ENCODE data around the gene TBC1D22B. TPM values are rescaled to one million over a fixed set of nuclear protein-coding genes. Genes with fewer than 3 reads are reported as not detected.

The TBC1D22B gene
- total RNA-seq, 2 experiments from 2014 or later, result 15.4 TPM

DNA sequence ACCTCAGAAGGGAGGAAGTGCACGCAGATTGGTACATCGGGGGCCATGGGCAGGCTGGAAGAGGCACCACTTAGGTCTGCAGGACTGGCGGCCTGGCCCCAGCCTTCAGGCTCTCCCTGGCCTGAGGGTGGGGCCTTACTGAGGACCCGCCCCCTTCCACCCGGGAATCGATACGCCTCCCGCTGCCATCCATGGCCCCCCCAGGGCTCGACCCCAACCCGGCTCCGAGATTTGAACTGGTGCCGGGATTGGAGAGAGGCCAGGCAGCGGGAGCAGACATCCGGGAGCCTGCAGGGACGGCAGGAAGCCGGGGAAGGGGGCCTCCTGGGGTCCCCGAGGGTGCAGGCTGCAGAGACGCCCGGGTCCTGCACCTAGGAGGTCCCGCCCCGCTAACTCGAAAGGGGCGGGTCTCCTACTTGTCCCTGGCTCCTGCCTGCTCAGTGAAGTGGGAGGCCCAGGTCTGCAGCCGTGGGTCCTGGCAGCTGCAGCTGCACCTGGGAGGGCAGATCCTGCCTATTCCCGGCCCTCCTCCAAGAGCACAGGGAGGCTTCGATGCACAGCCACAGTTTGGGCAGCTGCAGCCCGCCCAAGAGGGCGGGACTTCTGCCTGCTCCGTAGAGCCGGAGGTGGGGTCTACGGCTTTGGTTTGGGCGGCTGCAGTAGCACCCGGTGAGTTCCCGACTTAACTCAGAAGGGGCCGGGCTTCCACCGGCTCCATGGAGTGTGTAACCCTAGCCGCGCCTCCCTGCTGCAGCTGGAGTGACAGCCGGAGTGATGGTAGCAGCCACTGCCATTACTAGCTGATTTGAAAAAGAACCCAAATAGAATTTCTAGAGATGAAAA is 35.2 kb upstream of the TBC1D22B start:
- Mint-ChIP-seq H3K36me3 (ENCODE audit: low read depth) (peaks cover 2% of the 10 kb centered on the region), H3K4me3 (peak overlapping the region; percentile 81), H3K9me3 (ENCODE audit: insufficient read depth) (no peaks in the 10 kb centered on the region), H3K27ac (peak overlapping the region; percentile 65), H3K27me3 (ENCODE audit: low read depth) (no peaks in the 10 kb centered on the region), H3K4me1 (ENCODE audit: low read depth) (peaks cover 38% of the 10 kb centered on the region)
- ChIA-PET POLR2A (interaction anchor here (0.7 to 1.6 kb wide), 4 partner anchors 14 to 199 kb away, joined by 3 read pairs; partner anchors contain the start of gene TMEM217), CTCF (interaction anchor here (1.0 to 5.7 kb wide), 6 partner anchors 11 to 202 kb away, joined by 3 to 73 read pairs (median 9); no protein-coding TSS in a partner anchor)
- DNase-seq, result peak; percentile 86
- peak; percentile 97 for ATAC-seq

DNA sequence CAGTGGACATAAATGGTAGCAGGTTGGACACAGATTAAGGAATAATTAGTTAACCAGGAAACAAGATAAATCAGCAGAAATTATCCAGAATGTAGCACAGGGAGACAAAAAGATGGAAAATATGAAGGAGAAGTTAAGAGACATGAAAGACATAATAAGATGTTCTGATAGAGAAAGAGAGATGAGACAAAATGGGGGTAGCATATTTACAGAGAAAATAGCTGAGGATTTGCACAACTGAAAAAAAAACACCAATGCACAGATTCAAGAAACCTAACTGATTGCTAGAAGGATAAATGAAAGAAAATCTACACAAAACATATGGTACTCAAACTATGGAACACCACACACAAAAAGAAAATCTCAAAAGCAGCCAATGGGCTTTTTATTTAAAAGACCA is 34.6 kb upstream of the TBC1D22B start:
- Mint-ChIP-seq H3K27me3 (ENCODE audit: low read depth) (no peaks in the 10 kb centered on the region), H3K9me3 (ENCODE audit: insufficient read depth) (no peaks in the 10 kb centered on the region), H3K36me3 (ENCODE audit: low read depth) (peaks cover 2% of the 10 kb centered on the region), H3K27ac (peak overlapping the region; percentile 65), H3K4me3 (peak overlapping the region; percentile 81), H3K4me1 (ENCODE audit: low read depth) (peaks cover 38% of the 10 kb centered on the region)
- ChIA-PET POLR2A (interaction anchor here (0.7 to 1.6 kb wide), 2 partner anchors 35 to 176 kb away, joined by 3 read pairs; partner anchors contain the start of gene TMEM217), CTCF (interaction anchor here (1.2 to 5.7 kb wide), 4 partner anchors 12 to 203 kb away, joined by 3 to 73 read pairs (median 30); no protein-coding TSS in a partner anchor)
- DNase-seq, result no peak
- ATAC-seq, result no peak

DNA sequence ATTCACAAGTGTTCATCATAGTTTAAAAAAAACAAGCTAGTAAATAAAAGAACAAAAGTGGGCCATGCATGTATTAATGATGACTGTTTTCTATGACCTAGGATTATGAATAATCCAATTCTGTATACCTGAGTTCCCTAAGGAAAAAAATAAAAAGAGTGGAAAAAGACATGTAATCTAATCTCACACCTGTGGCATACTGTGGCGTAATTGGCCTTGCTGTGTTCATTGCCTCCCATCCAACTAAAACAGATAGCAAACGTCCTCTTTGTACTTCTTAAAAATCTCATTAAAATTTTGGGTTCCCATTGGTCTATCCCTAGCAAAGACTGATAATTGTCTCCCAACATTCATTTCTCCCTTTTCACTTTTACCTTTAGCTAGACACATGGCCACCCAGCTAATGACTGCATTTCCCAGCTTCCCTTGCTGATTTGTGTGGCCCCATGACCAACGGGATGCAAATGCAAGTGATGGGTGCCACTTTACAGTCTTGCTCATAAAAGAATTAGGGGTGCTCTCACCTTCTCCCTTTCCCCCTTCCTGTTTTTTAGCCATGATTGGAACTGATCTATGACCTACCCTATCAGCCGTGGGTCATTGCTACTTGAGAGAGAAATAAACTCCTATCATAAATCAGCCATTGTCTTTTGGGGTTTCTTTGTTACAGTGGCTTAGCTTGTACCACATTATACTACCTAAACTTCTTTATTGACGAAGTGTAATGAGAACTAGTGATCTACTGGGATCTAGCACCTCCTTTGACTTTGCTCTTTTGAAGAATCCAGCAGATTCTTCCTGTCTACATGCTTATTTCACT is 32.0 kb upstream of the TBC1D22B start:
- no peak overlapping the region for H3K4me3 Mint-ChIP-seq
- POLR2A ChIA-PET, result interaction anchor here (1.7 kb wide), 1 partner anchor 32 kb away, joined by 4 read pairs; the partner anchor contains the start of genes TBC1D22B and TMEM217

DNA sequence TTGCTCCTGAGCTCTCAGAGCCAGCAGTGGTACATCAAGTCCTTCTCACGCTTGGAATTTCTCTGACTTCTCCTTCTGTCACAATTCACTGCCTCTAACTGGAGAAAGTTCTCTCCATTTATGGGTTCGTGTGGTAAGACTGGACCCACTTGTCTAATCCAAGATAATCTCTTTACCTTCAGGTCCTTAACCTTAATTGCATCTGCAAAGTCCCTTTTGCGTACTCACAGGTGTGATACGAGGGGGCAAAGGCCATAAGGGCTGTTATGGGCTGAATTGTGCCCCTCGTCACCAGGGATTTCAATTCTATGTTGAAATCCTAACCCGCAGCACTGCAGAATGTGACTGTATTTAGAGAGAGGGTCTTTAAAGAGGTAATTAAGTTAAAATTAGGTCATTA is 27.5 kb upstream of the TBC1D22B start:
- ChIA-PET CTCF (no interaction called here), POLR2A (no interaction called here)
- Mint-ChIP-seq H3K27me3 (ENCODE audit: low read depth) (no peaks in the 10 kb centered on the region), H3K27ac (no peak overlapping the region), H3K4me3 (no peak overlapping the region), H3K9me3 (ENCODE audit: insufficient read depth) (no peaks in the 10 kb centered on the region), H3K36me3 (ENCODE audit: low read depth) (no peaks in the 10 kb centered on the region), H3K4me1 (ENCODE audit: low read depth) (no peaks in the 10 kb centered on the region)
- ATAC-seq (no peak), DNase-seq (no peak)

More for the DNA sequence above, 32.0 kb upstream of the TBC1D22B start:
- no peak for ATAC-seq
- Mint-ChIP-seq H3K27ac (no peak overlapping the region), H3K4me1 (ENCODE audit: low read depth) (peaks cover 20% of the 10 kb centered on the region), H3K27me3 (ENCODE audit: low read depth) (no peaks in the 10 kb centered on the region), H3K9me3 (ENCODE audit: insufficient read depth) (no peaks in the 10 kb centered on the region), H3K36me3 (ENCODE audit: low read depth) (no peaks in the 10 kb centered on the region)
- CTCF ChIA-PET, result interaction anchor here (0.6 to 1.0 kb wide), 4 partner anchors 15 to 208 kb away, joined by 3 to 6 read pairs (median 5); no protein-coding TSS in a partner anchor
- DNase-seq, result no peak

DNA sequence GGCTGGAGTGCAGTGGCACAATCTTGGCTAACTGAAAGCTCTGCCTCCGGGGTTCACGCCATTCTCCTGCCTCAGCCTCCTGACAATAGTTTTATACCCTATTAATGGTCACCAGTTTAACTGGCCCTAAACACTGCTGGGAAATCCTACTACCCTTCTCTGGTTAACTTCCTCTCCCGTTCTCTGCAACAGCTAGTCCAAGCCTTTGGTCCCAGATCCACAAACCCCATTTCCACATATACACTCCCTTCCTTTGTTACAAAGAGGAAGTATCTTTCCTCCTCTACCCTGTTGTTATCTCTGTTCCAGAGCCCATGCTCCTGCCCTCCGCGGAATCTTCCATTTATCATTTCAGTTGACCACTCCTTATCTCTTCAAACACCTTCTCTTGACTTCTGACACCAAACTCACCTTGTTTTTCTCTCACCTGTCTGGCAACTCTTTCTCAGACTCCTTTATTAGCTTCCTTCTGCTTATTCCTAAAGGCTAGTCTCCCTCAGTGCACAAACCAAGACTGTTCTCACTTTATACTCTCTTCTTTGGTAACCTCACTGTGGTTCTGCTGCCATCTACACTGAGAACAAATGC is 25.0 kb upstream of the TBC1D22B start:
- ATAC-seq (no peak), DNase-seq (no peak)
- Mint-ChIP-seq H3K9me3 (ENCODE audit: insufficient read depth) (no peaks in the 10 kb centered on the region), H3K27me3 (ENCODE audit: low read depth) (no peaks in the 10 kb centered on the region), H3K4me1 (ENCODE audit: low read depth) (peaks cover 3% of the 10 kb centered on the region), H3K27ac (no peak overlapping the region), H3K36me3 (ENCODE audit: low read depth) (no peaks in the 10 kb centered on the region), H3K4me3 (no peak overlapping the region)
- ChIA-PET CTCF (interaction anchor here (1.8 kb wide), 1 partner anchor 213 kb away, joined by 4 read pairs; no protein-coding TSS in a partner anchor), POLR2A (no interaction called here)

DNA sequence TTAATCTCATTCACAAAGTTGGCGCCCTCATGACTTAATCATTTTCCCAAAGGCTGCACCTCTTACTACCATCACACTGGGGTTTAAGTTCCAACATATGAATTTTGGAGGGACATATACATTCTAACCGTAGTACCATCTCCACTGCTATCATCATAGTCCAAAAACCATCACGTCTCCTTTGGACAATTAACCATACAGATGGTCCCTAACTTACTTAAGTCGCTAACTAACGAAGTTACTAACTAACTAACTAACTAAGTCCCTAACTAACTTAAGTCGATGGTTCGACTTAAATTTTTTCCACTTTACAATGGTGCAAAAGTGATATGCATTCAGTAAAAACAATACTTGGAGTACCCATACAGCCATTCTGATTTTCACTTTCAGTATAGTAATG is 24.0 kb upstream of the TBC1D22B start:
- no peaks in the 10 kb centered on the region for H3K27me3 Mint-ChIP-seq (ENCODE audit: low read depth)
- H3K36me3 Mint-ChIP-seq (ENCODE audit: low read depth), result no peaks in the 10 kb centered on the region
- H3K4me3 Mint-ChIP-seq, result no peak overlapping the region
- POLR2A ChIA-PET, result no interaction called here
- ATAC-seq, result no peak
- no peaks in the 10 kb centered on the region for H3K9me3 Mint-ChIP-seq (ENCODE audit: insufficient read depth)
- H3K27ac Mint-ChIP-seq, result no peak overlapping the region
- H3K4me1 Mint-ChIP-seq (ENCODE audit: low read depth), result peaks cover 8% of the 10 kb centered on the region
- CTCF ChIA-PET, result interaction anchor here (1.8 kb wide), 1 partner anchor 214 kb away, joined by 4 read pairs; no protein-coding TSS in a partner anchor
- DNase-seq, result no peak

DNA sequence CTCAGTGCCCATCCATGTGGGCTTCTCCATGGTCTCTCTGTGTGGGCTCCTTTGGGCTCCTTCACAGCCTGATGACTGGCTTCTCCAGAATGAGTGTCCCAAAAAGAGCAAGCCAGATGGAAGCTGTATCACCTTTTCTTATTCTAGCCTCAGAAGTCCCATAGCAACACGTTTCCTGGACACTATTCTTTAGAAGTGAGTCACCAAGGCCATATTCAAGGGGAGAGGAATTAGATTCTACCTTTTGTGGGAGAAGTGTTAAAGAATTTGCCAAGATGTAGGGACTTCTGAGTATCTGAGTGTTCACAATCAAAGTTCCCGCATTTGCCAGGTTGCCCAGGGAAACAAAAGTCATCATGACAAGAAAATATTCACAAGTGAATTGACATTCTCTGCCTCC is 20.7 kb upstream of the TBC1D22B start:
- H3K27ac Mint-ChIP-seq, result no peak overlapping the region
- DNase-seq (no peak), ATAC-seq (no peak)
- ChIA-PET POLR2A (no interaction called here), CTCF (interaction anchor here (0.9 to 1.3 kb wide), 3 partner anchors 77 to 219 kb away, joined by 3 to 4 read pairs (median 3); no protein-coding TSS in a partner anchor)
- H3K9me3 Mint-ChIP-seq (ENCODE audit: insufficient read depth), result no peaks in the 10 kb centered on the region
- H3K27me3 Mint-ChIP-seq (ENCODE audit: low read depth), result no peaks in the 10 kb centered on the region
- peaks cover 24% of the 10 kb centered on the region for H3K4me1 Mint-ChIP-seq (ENCODE audit: low read depth)
- peaks cover 2% of the 10 kb centered on the region for H3K36me3 Mint-ChIP-seq (ENCODE audit: low read depth)
- no peak overlapping the region for H3K4me3 Mint-ChIP-seq

DNA sequence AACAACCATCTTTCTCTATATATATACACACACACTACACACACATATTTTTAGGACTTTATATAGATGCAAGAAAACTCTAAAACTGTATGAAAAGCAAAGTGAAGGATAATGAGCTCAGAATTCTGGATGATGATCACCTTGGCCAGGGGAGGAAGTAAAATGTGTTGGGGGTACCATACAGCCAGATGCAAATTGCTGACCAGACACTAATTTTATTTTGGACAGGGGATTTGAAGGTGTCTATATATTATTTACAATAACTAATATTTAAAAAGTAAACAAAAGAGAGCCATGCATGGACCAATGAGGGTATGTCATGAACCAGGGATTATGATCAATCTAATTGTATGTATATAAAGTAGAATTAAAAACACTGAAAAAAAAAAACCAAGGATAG is 19.8 kb upstream of the TBC1D22B start:
- H3K36me3 Mint-ChIP-seq (ENCODE audit: low read depth), result peaks cover 2% of the 10 kb centered on the region
- H3K9me3 Mint-ChIP-seq (ENCODE audit: insufficient read depth), result no peaks in the 10 kb centered on the region
- no peak overlapping the region for H3K27ac Mint-ChIP-seq
- ChIA-PET CTCF (interaction anchor here (0.9 to 1.4 kb wide), 5 partner anchors 18 to 220 kb away, joined by 3 to 4 read pairs (median 3); no protein-coding TSS in a partner anchor), POLR2A (interaction anchor here (1.0 kb wide), 1 partner anchor 9 kb away, joined by 3 read pairs; no protein-coding TSS in a partner anchor)
- H3K27me3 Mint-ChIP-seq (ENCODE audit: low read depth), result no peaks in the 10 kb centered on the region
- no peak overlapping the region for H3K4me3 Mint-ChIP-seq
- ATAC-seq, result no peak
- peaks cover 30% of the 10 kb centered on the region for H3K4me1 Mint-ChIP-seq (ENCODE audit: low read depth)
- no peak for DNase-seq

DNA sequence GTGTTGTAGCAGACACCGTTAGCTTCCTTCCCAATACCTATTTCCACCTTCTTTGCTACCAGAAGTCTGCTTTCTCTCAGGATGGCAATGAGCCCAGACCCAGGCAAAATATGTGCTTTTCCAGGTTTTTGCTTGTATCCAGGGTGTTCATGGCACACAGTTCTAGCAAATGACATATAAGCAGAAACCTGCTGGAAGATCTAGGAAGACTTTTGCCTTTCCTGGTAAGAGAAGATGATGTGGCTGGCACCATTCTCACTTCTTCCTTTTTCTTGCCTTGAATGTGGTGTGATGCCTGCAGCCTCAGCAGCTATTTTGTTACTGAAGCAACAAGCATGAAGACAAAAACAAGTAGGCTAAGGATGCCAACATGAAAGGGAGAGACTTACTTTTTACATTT is 19.2 kb upstream of the TBC1D22B start:
- H3K4me3 Mint-ChIP-seq, result no peak overlapping the region
- no peak for DNase-seq
- ChIA-PET CTCF (interaction anchor here (1.0 to 1.4 kb wide), 4 partner anchors 19 to 209 kb away, joined by 3 to 4 read pairs (median 4); no protein-coding TSS in a partner anchor), POLR2A (interaction anchor here (1.0 kb wide), 1 partner anchor 8 kb away, joined by 3 read pairs; no protein-coding TSS in a partner anchor)
- H3K36me3 Mint-ChIP-seq (ENCODE audit: low read depth), result peaks cover 2% of the 10 kb centered on the region
- no peak overlapping the region for H3K27ac Mint-ChIP-seq
- no peak for ATAC-seq
- H3K9me3 Mint-ChIP-seq (ENCODE audit: insufficient read depth), result no peaks in the 10 kb centered on the region
- no peaks in the 10 kb centered on the region for H3K27me3 Mint-ChIP-seq (ENCODE audit: low read depth)
- peaks cover 31% of the 10 kb centered on the region for H3K4me1 Mint-ChIP-seq (ENCODE audit: low read depth)

DNA sequence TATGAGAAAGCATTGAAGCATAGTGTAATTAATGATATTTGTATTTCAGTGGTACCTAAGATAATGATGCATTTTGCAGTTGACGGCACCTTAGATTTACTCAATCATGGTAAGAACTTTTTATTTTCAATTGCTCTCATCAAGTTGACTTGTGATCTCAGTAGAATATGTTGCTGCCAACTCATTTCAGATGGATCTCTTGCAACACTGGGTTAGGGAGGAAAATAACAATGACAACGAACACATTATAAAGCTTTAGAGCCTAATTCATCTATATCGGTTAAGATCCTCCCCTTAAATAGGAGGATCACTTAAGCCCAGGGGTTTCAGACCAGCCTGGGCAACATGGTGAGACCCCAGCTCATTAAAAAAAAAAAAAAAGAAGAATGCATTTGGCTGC is 18.0 kb upstream of the TBC1D22B start:
- H3K9me3 Mint-ChIP-seq (ENCODE audit: insufficient read depth), result no peaks in the 10 kb centered on the region
- peaks cover 33% of the 10 kb centered on the region for H3K4me1 Mint-ChIP-seq (ENCODE audit: low read depth)
- ATAC-seq (no peak), DNase-seq (no peak)
- peaks cover 2% of the 10 kb centered on the region for H3K36me3 Mint-ChIP-seq (ENCODE audit: low read depth)
- no peak overlapping the region for H3K27ac Mint-ChIP-seq
- H3K4me3 Mint-ChIP-seq, result no peak overlapping the region
- CTCF ChIA-PET, result interaction anchor here (1.1 to 1.6 kb wide), 4 partner anchors 18 to 222 kb away, joined by 3 to 8 read pairs (median 4); partner anchors contain the start of gene TBC1D22B
- H3K27me3 Mint-ChIP-seq (ENCODE audit: low read depth), result no peaks in the 10 kb centered on the region
- POLR2A ChIA-PET, result no interaction called here
